HepG2 (cell line): Measurements from ENCODE around the gene ADPRHL1. TPM values are rescaled to one million over a fixed set of nuclear protein-coding genes. Genes with fewer than 3 reads are reported as not detected.

Source experiments
- ATAC-seq: fragments of 200-7000 bp; cut with Tn5 transposase; 3 replicates; pipeline ENCODE4 v1.9.1; 2020; ENCODE audit warnings: mild to moderate bottlenecking, moderate library complexity
- BruUV-seq: library from RNA; stranded (reverse); fragments of 400-500 nt; replicated peaks from 2 replicates; lab custom pipeline; 2021; lab: Mats Ljungman, UMichigan
- CTCF ChIA-PET: fragments of 300-600 bp; formaldehyde crosslinking; extraction: SDS; loops from one replicate; lab custom pipeline; 2021; ENCODE audit warnings: low total read pairs, inconsistent platforms, low intra/inter-chr PET ratio; lab: Yijun Ruan, JAX
- POLR2A ChIA-PET: fragments of 350-600 bp; sonication (Branson Sonifier 250); formaldehyde crosslinking; loops from one replicate; lab custom pipeline; 2020; ENCODE audit warnings: antibody characterized with exemption, inconsistent platforms; lab: Yijun Ruan, JAX
- DNase-seq: peaks from one replicate; pipeline ENCODE4 v3.0.0-alpha.2; 2015; ENCODE audit warnings: low spot score
- FAIRE-seq: peaks from 3 replicates; lab custom pipeline; 2011; peaks lifted over from hg19 to GRCh38; lab: Jason Lieb, UNC
- H2AFZ ChIP-seq: one replicate; pipeline ENCODE4 v1.6.1; 2011; ENCODE audit warnings: low read length, inconsistent platforms
- H3K27ac ChIP-seq: fragments of 300-600 bp; 3 replicates; pipeline ENCODE4 v1.8.0; 2011; ENCODE audit warnings: mixed run types, mild to moderate bottlenecking, mixed read lengths, low read length, inconsistent platforms; ENCODE audit not compliant: insufficient read depth; ENCODE audit errors: extremely low read length
- H3K27me3 ChIP-seq, 2 experiments: fragments of 200-600 bp in 1 of 2; 2 replicates in 1 of 2; 3 replicates in 1 of 2; pipeline versions ENCODE4 v1.6.0 to v1.8.0; 2011; ENCODE audit warnings: low read length in 2 of 2, mild to moderate bottlenecking in 2 of 2, moderate library complexity in 2 of 2, inconsistent platforms in 1 of 2; ENCODE audit not compliant: insufficient read depth in 2 of 2, control insufficient read depth in 1 of 2
- H3K36me3 ChIP-seq, 2 experiments: fragments of 200-600 bp in 1 of 2; replicated peaks in 1 of 2; 2 replicates in 1 of 2; 3 replicates in 1 of 2; pipeline versions ENCODE4 v1.5.1 to v1.8.0; 2011; ENCODE audit warnings: low read length in 2 of 2, inconsistent platforms in 1 of 2; ENCODE audit not compliant: insufficient read depth in 2 of 2, control insufficient read depth in 1 of 2
- H3K4me1 ChIP-seq: 2 replicates; pipeline ENCODE4 v1.5.1; 2012; ENCODE audit warnings: low read length, inconsistent platforms; ENCODE audit not compliant: insufficient read depth
- H3K4me2 ChIP-seq: 2 replicates; pipeline ENCODE4 v1.6.0; 2011; ENCODE audit warnings: low read depth, low read length, inconsistent platforms
- H3K4me3 ChIP-seq, 3 experiments: fragments of 200-600 bp in 1 of 3; sonication (generic), shearing (Covaris generic) in 1 of 3; replicated peaks in 1 of 3; 2 replicates each; pipeline ENCODE4 v1.5.1; 2011 to 2016; ENCODE audit warnings: low read length in 3 of 3, inconsistent platforms in 2 of 3, low read depth in 2 of 3, mild to moderate bottlenecking in 2 of 3, control low read depth in 1 of 3, mixed read lengths in 1 of 3; ENCODE audit not compliant: insufficient read depth in 1 of 3
- H3K79me2 ChIP-seq: one replicate; pipeline ENCODE4 v1.6.1; 2011; ENCODE audit warnings: low read length, inconsistent platforms; ENCODE audit not compliant: insufficient read depth
- H3K9ac ChIP-seq: 2 replicates; pipeline ENCODE4 v1.6.0; 2011; ENCODE audit warnings: mild to moderate bottlenecking, low read depth, low read length, inconsistent platforms; ENCODE audit not compliant: insufficient read depth
- H3K9me3 ChIP-seq: 2 replicates; pipeline ENCODE4 v1.5.1; 2012; ENCODE audit warnings: mild to moderate bottlenecking, low read length
- H4K20me1 ChIP-seq: 2 replicates; pipeline ENCODE4 v1.6.0; 2011; ENCODE audit warnings: inconsistent platforms, mild to moderate bottlenecking, low read length, moderate library complexity; ENCODE audit not compliant: insufficient read depth
- ARNTL ChIP-seq: sonication (generic); formaldehyde crosslinking; IDR thresholded peaks from 2 replicates; pipeline ENCODE4 v1.4.0; 2020; ENCODE audit warnings: mild to moderate bottlenecking, missing genetic modification reagents
- HNF4G ChIP-seq, 2 experiments: sonication (generic) in 1 of 2; formaldehyde crosslinking in 1 of 2; IDR thresholded peaks; 2 replicates each; pipeline versions ENCODE4 v1.4.0 to v1.6.1; 2011 to 2020; ENCODE audit warnings: borderline replicate concordance in 2 of 2, low read depth in 2 of 2, mild to moderate bottlenecking in 2 of 2, low read length in 1 of 2, missing genetic modification reagents in 1 of 2, moderate library complexity in 1 of 2
- IKZF4 ChIP-seq: sonication (generic); formaldehyde crosslinking; IDR thresholded peaks from 2 replicates; pipeline ENCODE4 v1.5.1; 2020; ENCODE audit warnings: borderline replicate concordance, mild to moderate bottlenecking, low read depth, missing genetic modification reagents; ENCODE audit errors: not compliant biosample characterization
- JDP2 ChIP-seq: sonication (generic); formaldehyde crosslinking; IDR thresholded peaks from 2 replicates; pipeline ENCODE4 v1.8.1; 2022; ENCODE audit warnings: missing genetic modification reagents, borderline replicate concordance
- POLR2AphosphoS5 ChIP-seq: IDR thresholded peaks from 2 replicates; pipeline ENCODE4 v1.6.1; 2012; ENCODE audit warnings: low read depth, low read length
- SETDB1 ChIP-seq: sonication (generic); formaldehyde crosslinking; IDR thresholded peaks from 2 replicates; pipeline ENCODE4 v1.5.1; 2020; ENCODE audit warnings: missing genetic modification reagents, mild to moderate bottlenecking, borderline replicate concordance
- ZC3H4 ChIP-seq: sonication (generic); formaldehyde crosslinking; IDR thresholded peaks from 2 replicates; pipeline ENCODE4 v1.4.0; 2020; ENCODE audit warnings: missing genetic modification reagents, borderline replicate concordance
- WGBS: methylation state at CpG from one replicate; pipeline ENCODE4 v1.1.6; 2017; ENCODE audit warnings: low lambda C conversion rate; 5-methylcytosine and 5-hydroxymethylcytosine counted together
- in situ Hi-C: cut with HindIII; loops from 2 replicates; pipeline ENCODE4 v1.10.0; 2017; ENCODE audit warnings: low pct_unique_long_range_greater_than_20kb; ENCODE audit not compliant: extremely low pct_ligation_motif_present
- intact Hi-C: fragments of 100-400 bp; cut with micrococcal nuclease; formaldehyde crosslinking; loops from one replicate; pipeline ENCODE4 v1.10.0; 2022; ENCODE audit not compliant: unreplicated experiment
- polyA plus RNA-seq, 8 experiments: library from polyadenylated mRNA; depleted of rRNA in 3 of 8; stranded (reverse) in 7 of 8; unstranded in 1 of 8; fragments of >200 nt; fragmentation: Illumina TruSeq in 4 of 8; extraction: Trizol in 4 of 8; gene quantifications; 2 replicates each; pipeline versions ENCODE4 v1.2.1 to v1.2.3, GENCODE V29; 2011 to 2016; ENCODE audit warnings: low read depth in 4 of 8, missing spikeins in 1 of 8, mixed read lengths in 1 of 8; ENCODE audit not compliant: insufficient read depth in 1 of 8
- total RNA-seq, 5 experiments: library from RNA; depleted of rRNA; stranded (reverse); fragments of >200 nt; fragmentation: Illumina TruSeq; extraction: Trizol; gene quantifications; 2 replicates each; pipeline ENCODE4 v1.2.3, GENCODE V29; 2016; ENCODE audit warnings: low read depth in 1 of 5

Gene ADPRHL1
- total and polyA plus RNA-seq, 2 of the 13 experiments (the other 11 are each of a cell fraction or from before 2014, with no cell fraction given), result 0.34 to 0.40 TPM

DNA sequence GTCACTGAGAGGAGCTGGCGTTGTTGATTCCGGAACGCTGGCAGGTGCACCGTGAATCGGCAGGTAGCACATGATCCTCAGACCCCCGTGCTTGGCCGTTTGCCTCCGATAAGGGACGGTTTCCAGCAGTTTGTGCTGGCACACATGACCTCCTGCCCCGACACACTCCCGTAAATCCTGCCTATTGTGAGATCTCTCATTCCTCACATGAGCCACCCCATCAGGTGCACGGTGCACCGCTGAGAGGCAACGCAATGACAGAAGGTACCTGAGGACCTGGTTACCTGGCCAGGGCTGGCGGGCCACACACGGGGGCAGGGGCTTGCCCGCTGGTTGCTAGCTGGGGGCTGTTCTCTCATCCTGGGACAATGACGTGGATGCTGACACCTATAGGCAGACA, 2.1 kb upstream of the ADPRHL1 start:
- DNase-seq (no peak), FAIRE-seq (no peak)
- CTCF ChIA-PET, result no interaction called here
- in situ Hi-C loops, result loop anchor here (5.0 kb wide), 1 partner anchor 107 kb away; no protein-coding TSS in a partner anchor
- 93% methylated on average over 18 of the region's 18 CpGs for WGBS
- H3K4me2 ChIP-seq, result no peak overlapping the region
- 0 out of 2 replicates have a peak, but pooled peaks cover under 1% of the 10 kb centered on the region for H3K4me1 ChIP-seq
- BruUV-seq, result no TSS peak
- no peak overlapping the region for H3K27ac ChIP-seq
- no peak for TF ChIP-seq ZC3H4
- TF ChIP-seq JDP2 (CRISPR knock-in tag), result no peak
- TF ChIP-seq HNF4G (IDR thresholded peaks at IDR 0.05; ENCODE audit: borderline replicate concordance, low read depth, low read length), result no peak
- no peak for TF ChIP-seq HNF4G (CRISPR knock-in tag; IDR thresholded peaks at IDR 0.05; ENCODE audit: borderline replicate concordance, low read depth)
- TF ChIP-seq IKZF4, result no peak
- TF ChIP-seq, all 625 proteins: peak for 0
- no peaks in the 10 kb centered on the region for H3K9me3 ChIP-seq
- POLR2A ChIA-PET, result no interaction called here
- peaks cover 12 to 29% of the 10 kb centered on the region in 2 experiments for H3K36me3 ChIP-seq
- H3K9ac ChIP-seq, result no peak overlapping the region
- H3K4me3 ChIP-seq, result no peak overlapping the region
- H3K79me2 ChIP-seq, result no peaks in the 10 kb centered on the region
- ATAC-seq, result no peak
- no peaks in the 10 kb centered on the region for H3K27me3 ChIP-seq
- H2AFZ ChIP-seq, result no peak overlapping the region
- intact Hi-C loops, result no loop called here
- H4K20me1 ChIP-seq, result no peaks in the 10 kb centered on the region

DNA sequence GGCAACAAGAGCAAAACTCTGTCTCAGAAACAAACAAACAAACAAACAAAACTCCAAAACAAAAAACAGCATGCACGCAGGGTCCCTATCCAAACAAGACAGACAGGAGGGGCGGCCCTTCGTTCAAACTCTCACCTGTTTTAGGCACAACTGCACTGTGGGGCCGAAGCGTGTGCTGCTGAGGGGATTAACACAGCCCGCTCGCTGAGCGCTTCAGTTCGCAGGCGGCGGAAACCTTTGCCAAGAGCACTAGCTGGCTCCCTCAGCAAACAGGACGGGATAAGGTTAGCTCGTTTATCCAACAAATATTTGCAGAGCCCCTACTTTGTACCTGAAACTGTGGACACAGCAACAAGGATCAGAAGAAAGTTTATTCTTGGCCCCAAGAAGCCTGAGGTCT, 1.6 kb upstream of the ADPRHL1 start:
- Histone ChIP-seq H3K9ac (no peak overlapping the region), H3K9me3 (no peaks in the 10 kb centered on the region), H3K36me3 (peaks cover 9 to 25% of the 10 kb centered on the region in 2 experiments), H3K27me3 (no peaks in the 10 kb centered on the region)
- in situ Hi-C loops (loop anchor here (5.0 kb wide), 2 partner anchors 48 to 107 kb away; no protein-coding TSS in a partner anchor), intact Hi-C loops (no loop called here)
- CTCF ChIA-PET, result no interaction called here
- no TSS peak for BruUV-seq
- TF ChIP-seq SETDB1 (CRISPR knock-in tag), result no peak
- TF ChIP-seq ARNTL, result no peak
- TF ChIP-seq POLR2AphosphoS5, result no peak
- TF ChIP-seq, all 625 proteins: peak for 0
- Histone ChIP-seq H3K4me1 (peaks cover 5% of the 10 kb centered on the region), H4K20me1 (no peaks in the 10 kb centered on the region), H3K27ac (no peak overlapping the region), H3K4me3 (no peak overlapping the region), H3K79me2 (no peaks in the 10 kb centered on the region), H2AFZ (no peak overlapping the region), H3K4me2 (no peak overlapping the region)
- DNase-seq (no peak), FAIRE-seq (no peak), ATAC-seq (no peak)
- WGBS, result 87% methylated on average over 11 of the region's 13 CpGs
- POLR2A ChIA-PET, result no interaction called here
